WI38 (cell line): ENCODE measurements around the gene ZNF791.
A peak's percentile ranks its signal among the peaks of the same experiment; 100 is the strongest.
"Not testable (repeated sequence)": the region's sequence is repeated elsewhere in the genome, so short reads cannot be mapped to it uniquely, and the experiment has no call there.

Experiments used
- H3K4me3 ChIP-seq: 2 replicates; pipeline ENCODE4 v1.5.1; 2011; ENCODE audit warnings: low read depth, mild to moderate bottlenecking, control low read depth, low read length
- CTCF ChIP-seq: IDR thresholded peaks from 2 replicates; pipeline ENCODE4 v1.5.1; 2012; ENCODE audit warnings: low read depth, mild to moderate bottlenecking, control low read depth, low read length

Gene ZNF791

GRCh38 chr19:12610540-12611360 lies at the start of gene ZNF791, which contains the start of gene ZNF490:
Gene ZNF791, plus strand, starts transcription at chr19:12610920. Its CDS starts 160 bp downstream, at chr19:12611080.
Gene ZNF490, minus strand, starts transcription at chr19:12610813. Its CDS starts 133 bp downstream, at chr19:12610680.
- peak within 1 kb of the TSS; percentile 92 for H3K4me3 ChIP-seq
- no peak for TF ChIP-seq CTCF

- H3K4me3 ChIP-seq, result no peak overlapping the region
- peak; percentile 95 for TF ChIP-seq CTCF
These were observed 46.6 kb upstream of the ZNF791 start for GRCh38 chr19:12564016-12564664.

GRCh38 chr19:12566380-12566779 lies 44.3 kb upstream of the ZNF791 start:
- not testable (repeated sequence) for H3K4me3 ChIP-seq

GRCh38 chr19:12567951-12568350 lies 42.8 kb upstream of the ZNF791 start:
- no peak for TF ChIP-seq CTCF

GRCh38 chr19:12574036-12574435 lies 36.7 kb upstream of the ZNF791 start:
- H3K4me3 ChIP-seq, result no peak overlapping the region
- no peak for TF ChIP-seq CTCF

More at GRCh38 chr19:12567951-12568350, 42.8 kb upstream of the ZNF791 start:
- no peak overlapping the region for H3K4me3 ChIP-seq

GRCh38 chr19:12578641-12579040 lies 32.1 kb upstream of the ZNF791 start:
- no peak for TF ChIP-seq CTCF
- no peak overlapping the region for H3K4me3 ChIP-seq

GRCh38 chr19:12580180-12580694 lies 30.5 kb upstream of the ZNF791 start:
- H3K4me3 ChIP-seq, result no peak overlapping the region
- no peak for TF ChIP-seq CTCF
